ENCODE measurements around the gene HOXB4. TPM values are rescaled to one million over a fixed set of nuclear protein-coding genes. Genes with fewer than 3 reads are reported as not detected.

HOXB4 gene
- total and polyA plus RNA-seq, 10 of the 15 experiments (the other 5 are each of a cell fraction or from before 2014, with no cell fraction given), result 0.35 to 5.8 (median 3.0) TPM

- TF ChIP-seq MTA3 (IDR thresholded peaks at IDR 0.05; ENCODE audit: borderline replicate concordance, low read length), result no peak
- no peak for TF ChIP-seq ZNF622 (IDR thresholded peaks at IDR 0.05)
- TF ChIP-seq BHLHE40 (IDR thresholded peaks at IDR 0.05; ENCODE audit: borderline replicate concordance in 1 of 2, low read depth in 2 of 2, low read length in 1 of 2), result no peak
- TF ChIP-seq TAF1 (IDR thresholded peaks at IDR 0.05; ENCODE audit: borderline replicate concordance, low read depth, low read length), result no peak
- TF ChIP-seq NFXL1 (IDR thresholded peaks at IDR 0.05; ENCODE audit: borderline replicate concordance), result no peak
- no peak for TF ChIP-seq CHD2 (IDR thresholded peaks at IDR 0.05; ENCODE audit: borderline replicate concordance, low read depth, low read length)
- TF ChIP-seq SMAD1 (IDR thresholded peaks at IDR 0.05; ENCODE audit: low read depth, partially characterized antibody), result no peak
- no peak for TF ChIP-seq USF2 (IDR thresholded peaks at IDR 0.05; ENCODE audit: borderline replicate concordance, low read depth, low read length)
- no peak for TF ChIP-seq TCF7 (IDR thresholded peaks at IDR 0.05; ENCODE audit: borderline replicate concordance)
- TF ChIP-seq SP1 (IDR thresholded peaks at IDR 0.05; ENCODE audit: low read depth, low read length), result no peak
- TF ChIP-seq BCLAF1 (IDR thresholded peaks at IDR 0.05), result no peak
- TF ChIP-seq CHD1 (IDR thresholded peaks at IDR 0.05; ENCODE audit: low read depth, low read length), result peak; percentile 78; the same call in 1 of the 2 replicates
- TF ChIP-seq SREBF2 (IDR thresholded peaks at IDR 0.05; ENCODE audit: low read length), result no peak
- no peak for TF ChIP-seq HDAC2 (IDR thresholded peaks at IDR 0.05)
- TF ChIP-seq POLR2AphosphoS2 (IDR thresholded peaks at IDR 0.05; ENCODE audit: low read depth, low read length), result 0 out of 2 replicates have a peak, but pooled peaks have one; percentile 4
- no peak for TF ChIP-seq CEBPB (IDR thresholded peaks at IDR 0.05; ENCODE audit: borderline replicate concordance in 1 of 2, low read depth in 2 of 2, low read length in 2 of 2)
- TF ChIP-seq EGR1 (IDR thresholded peaks at IDR 0.05; ENCODE audit: borderline replicate concordance in 1 of 2, low read depth in 2 of 2, low read length in 2 of 2), result 0 out of 3 replicates have a peak, but pooled peaks of 1 of the 2 experiments have one; percentile 50
- TF ChIP-seq NRF1 (conservative IDR thresholded peaks at IDR 0.05; ENCODE audit: low read depth, low read length), result no peak
- WGBS (ENCODE audit: insufficient coverage, insufficient replicate concordance, low lambda C conversion rate, missing lambda C conversion rate), result 1% methylated on average over 16 of the region's 20 CpGs
- peaks cover 7% of the 10 kb centered on the region for H3K4me1 ChIP-seq (ENCODE audit: control insufficient read depth, insufficient read depth, low read length)
- DNase-seq (ENCODE audit: low read depth, low spot score) (no peak), FAIRE-seq (no peak), ATAC-seq (peak; percentile 63)
- H3K4me3 ChIP-seq, result peak overlapping the region; percentile 69
- peak overlapping the region; percentile 77 for H3K9ac ChIP-seq (ENCODE audit: control insufficient read depth, insufficient read depth, low read length)
- ChIA-PET CTCF (interaction anchor here (0.8 kb wide), 1 partner anchor 51 kb away, joined by 4 read pairs; no protein-coding TSS in a partner anchor), RAD21 (ENCODE audit: unreplicated experiment) (interaction anchor here (1.3 to 2.3 kb wide), 3 partner anchors 31 to 45 kb away, joined by 3 to 5 read pairs (median 4); no protein-coding TSS in a partner anchor), POLR2A (interaction anchor here (0.8 to 1.8 kb wide), 3 partner anchors 30 to 66 kb away, joined by 3 to 9 read pairs (median 5); no protein-coding TSS in a partner anchor), SMC1A (ENCODE audit: uncharacterized antibody, unreplicated experiment) (interaction anchor here (0.6 to 2.1 kb wide), 5 partner anchors 11 to 69 kb away, joined by 3 to 9 read pairs (median 3); no protein-coding TSS in a partner anchor)
- H2AFZ ChIP-seq (ENCODE audit: control insufficient read depth, low read depth, low read length), result peak overlapping the region; percentile 67
- peaks cover 0 to 4% of the 10 kb centered on the region in 2 experiments; a peak in 1 of 4 replicates for H3K27me3 ChIP-seq (replicated peaks in 1 of 2; ENCODE audit: control insufficient read depth in 2 of 2, insufficient read depth in 2 of 2, low read length in 1 of 2)
- no TSS peak for BruUV-seq (replicated peaks)
- H3K9me3 ChIP-seq (replicated peaks; ENCODE audit: control insufficient read depth, insufficient read depth, low read length), result no peaks in the 10 kb centered on the region
- in situ Hi-C loops (cut with MboI), result no loop called here
- H3K27ac ChIP-seq (ENCODE audit: control insufficient read depth, insufficient read depth), result peak overlapping the region; percentile 49
- peak overlapping the region; percentile 68 for H3K4me2 ChIP-seq (ENCODE audit: control insufficient read depth, insufficient read depth)
- no peaks in the 10 kb centered on the region for H3K36me3 ChIP-seq (ENCODE audit: control insufficient read depth in 2 of 2, insufficient read depth in 2 of 2, low read length in 1 of 2)
- H4K20me1 ChIP-seq (ENCODE audit: control insufficient read depth, insufficient read depth), result no peaks in the 10 kb centered on the region
- intact Hi-C loops (cut with micrococcal nuclease; ENCODE audit: unreplicated experiment), result loop anchor here (2.0 to 5.0 kb wide), 2 partner anchors 33 to 52 kb away; no protein-coding TSS in a partner anchor
- peaks cover 12% of the 10 kb centered on the region for H3K79me2 ChIP-seq (ENCODE audit: control insufficient read depth, insufficient read depth, low read length)
Observed at GRCh38 chr17:48543854-48544348, 34.2 kb downstream of the HOXB4 start.

All from GM12878 (cell line).